Erythroblast (primary cell): ENCODE results near the gene RIMBP3B.
"Not testable (repeated sequence)": the region's sequence is repeated elsewhere in the genome, so short reads cannot be mapped to it uniquely, and the experiment has no call there.

Source experiments
- DNase-seq, 2 experiments: peaks; one replicate each; lab custom pipeline; 2025; lab: John Stamatoyannopoulos, UW

RIMBP3B gene

DNA sequence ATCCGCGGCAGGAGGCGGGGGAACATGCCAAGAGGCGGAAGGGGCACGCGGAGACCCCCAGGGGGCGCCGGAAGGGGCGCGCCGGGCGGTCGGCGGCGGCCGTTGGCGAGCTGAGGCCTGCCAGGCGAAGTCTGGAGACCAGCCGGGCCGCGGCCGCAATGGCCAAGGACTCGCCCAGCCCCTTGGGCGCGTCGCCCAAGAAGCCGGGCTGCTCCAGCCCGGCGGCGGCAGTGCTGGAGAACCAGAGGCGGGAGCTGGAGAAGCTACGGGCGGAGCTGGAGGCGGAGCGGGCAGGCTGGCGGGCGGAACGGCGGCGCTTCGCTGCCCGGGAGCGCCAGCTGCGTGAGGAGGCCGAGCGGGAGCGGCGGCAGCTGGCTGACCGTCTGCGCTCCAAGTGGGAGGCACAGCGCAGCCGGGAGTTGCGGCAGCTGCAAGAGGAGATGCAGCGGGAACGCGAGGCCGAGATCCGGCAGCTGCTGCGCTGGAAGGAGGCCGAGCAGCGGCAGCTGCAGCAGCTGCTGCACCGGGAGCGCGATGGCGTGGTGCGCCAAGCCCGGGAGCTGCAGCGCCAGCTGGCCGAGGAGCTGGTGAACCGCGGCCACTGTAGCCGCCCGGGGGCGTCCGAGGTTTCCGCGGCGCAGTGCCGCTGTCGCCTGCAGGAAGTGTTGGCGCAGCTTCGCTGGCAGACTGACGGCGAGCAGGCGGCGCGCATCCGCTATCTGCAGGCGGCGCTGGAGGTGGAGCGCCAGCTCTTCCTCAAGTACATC is at the start of gene RIMBP3B:
RIMBP3B (plus strand) TSS at position 51 of the 767 bp plus-strand sequence; CDS start at position 159, 108 bp downstream.
- not testable (repeated sequence) for DNase-seq

- not testable (repeated sequence) for DNase-seq
Observed at GRCh38 chr22:21357527-21357926, 26.0 kb upstream of the RIMBP3B start.

- DNase-seq, result not testable (repeated sequence)
Observed at GRCh38 chr22:21360525-21360924, 23.0 kb upstream of the RIMBP3B start.

DNA sequence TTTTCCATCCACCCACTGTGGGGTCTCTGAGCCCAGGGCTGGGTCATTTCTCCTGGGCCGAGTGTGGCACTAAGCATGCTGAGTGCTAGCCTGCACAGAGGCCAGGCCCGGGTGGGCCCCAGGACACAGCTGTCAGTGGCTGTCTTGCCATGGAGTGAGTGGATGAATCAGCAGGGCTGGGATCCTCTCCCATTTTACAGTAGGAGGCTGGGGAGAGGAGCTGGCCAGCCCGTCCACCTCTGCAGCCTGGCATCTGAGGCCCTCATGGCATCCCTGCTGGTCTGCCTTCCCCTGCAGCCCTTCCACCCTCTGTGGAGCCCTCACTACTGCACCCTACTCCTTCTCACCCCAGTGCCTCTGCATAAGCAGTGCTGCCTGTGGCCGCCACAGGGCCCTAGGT is 21.1 kb upstream of the RIMBP3B start:
- DNase-seq, result not testable (repeated sequence)

GRCh38 chr22:21363061-21363460 is 20.5 kb upstream of the RIMBP3B start:
- DNase-seq, result not testable (repeated sequence)

GRCh38 chr22:21363803-21364202 is 19.7 kb upstream of the RIMBP3B start:
- DNase-seq, result not testable (repeated sequence)

GRCh38 chr22:21364362-21364761 is 19.2 kb upstream of the RIMBP3B start:
- not testable (repeated sequence) for DNase-seq

DNA sequence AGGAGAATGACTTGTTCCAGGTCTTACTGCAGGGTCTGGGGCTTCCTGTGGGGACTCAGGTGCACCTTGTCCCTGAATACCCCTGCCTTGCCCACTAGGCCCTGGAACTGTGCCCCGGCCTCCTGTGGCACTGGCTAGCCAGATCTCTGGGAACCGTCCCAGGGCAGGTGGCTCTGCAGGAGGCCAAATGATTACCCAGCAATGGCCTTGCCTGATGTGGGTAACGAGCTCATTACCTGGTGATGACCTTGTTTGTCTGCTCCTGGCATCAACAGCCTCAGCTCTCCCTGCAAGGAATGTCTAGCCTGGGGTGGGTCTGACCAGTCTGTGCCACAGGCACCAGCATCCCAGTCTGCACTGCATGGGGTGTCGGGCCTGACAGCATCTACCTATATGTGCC is 18.2 kb upstream of the RIMBP3B start:
- not testable (repeated sequence) for DNase-seq

GRCh38 chr22:21368603-21369310 is 14.8 kb upstream of the RIMBP3B start:
- DNase-seq, result not testable (repeated sequence)

GRCh38 chr22:21375880-21376279 is 7.7 kb upstream of the RIMBP3B start:
- not testable (repeated sequence) for DNase-seq

GRCh38 chr22:21384468-21385357 is 1.2 kb downstream of the RIMBP3B start:
- DNase-seq, result not testable (repeated sequence)

GRCh38 chr22:21389480-21389879 is 5.9 kb downstream of the RIMBP3B start:
- not testable (repeated sequence) for DNase-seq

GRCh38 chr22:21390013-21390412 is 6.5 kb downstream of the RIMBP3B start:
- not testable (repeated sequence) for DNase-seq

DNA sequence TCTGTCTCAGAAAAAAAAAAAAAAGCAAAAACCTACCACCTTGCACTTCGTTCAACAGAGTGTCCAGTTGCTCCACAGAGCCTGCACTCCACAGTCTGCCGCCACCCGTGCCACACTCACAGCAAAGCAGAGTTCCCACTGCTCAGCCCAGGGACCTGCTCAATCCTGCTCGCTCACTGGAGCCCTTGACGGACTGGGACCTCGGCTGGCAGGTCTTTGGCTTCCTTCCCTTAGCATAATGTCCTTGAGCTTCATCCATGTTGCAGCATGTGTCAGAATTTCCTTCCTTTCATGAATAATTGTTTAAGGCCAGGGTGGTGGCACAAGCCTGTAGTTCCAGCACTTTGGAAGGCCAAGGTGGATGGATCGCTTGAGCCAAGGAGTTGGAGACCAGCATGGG is 11.1 kb downstream of the RIMBP3B start:
- not testable (repeated sequence) for DNase-seq

GRCh38 chr22:21401197-21401969 is 17.8 kb downstream of the RIMBP3B start:
- not testable (repeated sequence) for DNase-seq

DNA sequence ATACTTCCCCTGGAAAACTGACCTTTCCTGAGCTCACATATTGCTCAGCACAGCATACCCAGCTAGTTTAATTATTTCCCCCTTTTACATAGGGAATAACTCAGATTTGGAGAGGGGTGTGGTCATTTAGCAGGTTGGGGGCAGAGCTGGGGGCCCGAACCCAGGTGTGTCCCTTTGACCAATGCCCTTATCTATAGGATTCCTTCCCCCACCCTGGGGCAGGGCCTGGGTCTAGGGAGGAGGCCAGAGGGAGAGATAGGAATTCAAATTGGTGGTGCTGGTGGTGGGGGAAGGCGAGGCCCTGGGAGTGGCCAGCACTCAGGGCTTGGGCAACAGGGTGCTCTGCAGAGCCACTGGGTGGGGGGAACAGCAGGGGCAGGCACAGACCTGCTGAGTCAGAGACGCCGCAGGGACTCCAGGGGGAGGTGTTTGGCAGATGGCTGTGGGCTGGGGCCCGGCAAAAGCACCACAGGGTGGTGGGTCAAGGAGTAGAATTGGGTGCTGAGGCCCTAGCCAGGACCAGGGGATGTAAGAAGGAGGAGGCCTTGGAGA is 19.3 kb downstream of the RIMBP3B start:
- DNase-seq, result not testable (repeated sequence)

GRCh38 chr22:21407139-21407538 is 23.6 kb downstream of the RIMBP3B start:
- not testable (repeated sequence) for DNase-seq

- DNase-seq, result not testable (repeated sequence)
Observed at GRCh38 chr22:21407792-21408191, 24.2 kb downstream of the RIMBP3B start.

DNA sequence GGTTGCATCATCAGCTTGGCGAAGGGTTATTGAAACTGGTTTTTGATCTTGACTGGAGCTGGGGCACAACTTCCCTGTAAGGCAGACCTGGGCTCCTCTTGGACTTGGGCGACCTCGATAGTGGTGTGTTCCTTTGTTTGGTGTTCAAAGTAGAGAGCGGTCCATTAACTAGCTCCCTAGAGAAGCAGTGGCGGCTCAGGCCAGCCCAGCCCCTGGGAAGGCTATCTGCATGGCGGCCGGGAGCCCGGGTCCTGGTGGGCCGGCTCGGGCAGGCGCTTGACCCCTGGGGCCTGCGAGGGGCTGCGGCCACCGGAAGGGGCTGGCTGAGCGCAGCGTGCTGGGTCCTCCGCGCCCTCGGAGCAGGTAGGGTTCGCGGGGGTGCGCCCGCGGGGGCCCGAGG is 32.8 kb downstream of the RIMBP3B start:
- DNase-seq, result not testable (repeated sequence)

- not testable (repeated sequence) for DNase-seq
Observed at GRCh38 chr22:21417227-21417746, 33.7 kb downstream of the RIMBP3B start, which contains the start of gene HIC2. TSS of gene HIC2 (plus strand) at chr22:21417371. CDS start at chr22:21442832, 25,461 bp downstream.
